H1 (cell line): ENCODE data around the gene MRPS18B. TPM values are rescaled to one million over a fixed set of nuclear protein-coding genes. Genes with fewer than 3 reads are reported as not detected.

ENCODE experiments used
- CTCF ChIA-PET: fragments of 300-600 bp; sonication (Branson Sonifier 250); formaldehyde crosslinking; loops from one replicate; lab custom pipeline; 2021; ENCODE audit not compliant: partially characterized antibody; lab: Charles Lee
- POLR2A ChIA-PET: fragments of 300-600 bp; sonication (Branson Sonifier 250); formaldehyde crosslinking; loops from one replicate; lab custom pipeline; 2021; ENCODE audit warnings: inconsistent platforms; ENCODE audit not compliant: partially characterized antibody; lab: Charles Lee
- DNase-seq, 2 experiments: peaks; one replicate each; pipeline versions ENCODE4 v3.0.0 to v3.0.0-alpha.2; 2010 to 2022; ENCODE audit warnings: low spot score in 2 of 2, low read depth in 1 of 2, mixed read lengths in 1 of 2
- FAIRE-seq: peaks from 2 replicates; lab custom pipeline; 2011; peaks lifted over from hg19 to GRCh38; lab: Jason Lieb, UNC
- H2AFZ ChIP-seq: 2 replicates; pipeline ENCODE4 v1.8.1; 2012; ENCODE audit warnings: low read length, inconsistent platforms
- H2AK5ac ChIP-seq: 2 replicates; pipeline ENCODE4 v1.6.1; 2013; ENCODE audit warnings: low read depth, low read length
- H2BK120ac ChIP-seq: replicated peaks from 2 replicates; pipeline ENCODE3; 2013; ENCODE audit warnings: low read depth, low read length, inconsistent platforms
- H2BK12ac ChIP-seq: 2 replicates; pipeline ENCODE4 v1.6.1; 2013; ENCODE audit warnings: low read depth, low read length
- H2BK15ac ChIP-seq: 2 replicates; pipeline ENCODE4 v1.6.1; 2013; ENCODE audit warnings: low read length
- H2BK20ac ChIP-seq: 2 replicates; pipeline ENCODE4 v1.6.1; 2013; ENCODE audit warnings: low read length
- H2BK5ac ChIP-seq: 2 replicates; pipeline ENCODE4 v1.6.1; 2013; ENCODE audit warnings: low read depth, low read length
- H3K14ac ChIP-seq: 2 replicates; pipeline ENCODE4 v1.6.1; 2013; ENCODE audit warnings: inconsistent platforms; ENCODE audit not compliant: insufficient read length
- H3K18ac ChIP-seq: 2 replicates; pipeline ENCODE4 v1.6.1; 2013; ENCODE audit warnings: low read length; ENCODE audit errors: extremely low read depth
- H3K23ac ChIP-seq: 2 replicates; pipeline ENCODE4 v1.6.1; 2013; ENCODE audit warnings: inconsistent platforms; ENCODE audit not compliant: insufficient read length
- H3K23me2 ChIP-seq: 2 replicates; pipeline ENCODE4 v1.6.1; 2013; ENCODE audit warnings: low read depth, low read length
- H3K27ac ChIP-seq: 2 replicates; pipeline ENCODE4 v1.6.1; 2011; ENCODE audit warnings: low read depth, low read length, inconsistent platforms
- H3K27me3 ChIP-seq, 4 experiments: replicated peaks in 1 of 4; 1 replicate in 1 of 4; 2 replicates in 3 of 4; pipeline versions ENCODE4 v1.6.1 to v1.8.1; 2011 to 2013; ENCODE audit warnings: low read length in 3 of 4, mild to moderate bottlenecking in 3 of 4, inconsistent platforms in 2 of 4, mixed read lengths in 2 of 4, moderate library complexity in 1 of 4; ENCODE audit not compliant: control insufficient read depth in 3 of 4, insufficient read depth in 3 of 4; ENCODE audit errors: extremely low read depth in 1 of 4
- H3K36me3 ChIP-seq, 4 experiments: 2 replicates each; pipeline versions ENCODE4 v1.6.1 to v1.8.1; 2011 to 2013; ENCODE audit warnings: mild to moderate bottlenecking in 4 of 4, low read length in 3 of 4, moderate library complexity in 2 of 4, control low read depth in 1 of 4, inconsistent platforms in 1 of 4; ENCODE audit not compliant: insufficient read depth in 4 of 4, control insufficient read depth in 2 of 4
- H3K4ac ChIP-seq: replicated peaks from 2 replicates; pipeline ENCODE3; 2013; ENCODE audit warnings: low read length, low read depth, mixed read lengths, inconsistent platforms; ENCODE audit not compliant: insufficient read length
- H3K4me1 ChIP-seq, 4 experiments: replicated peaks in 1 of 4; 1 replicate in 1 of 4; 2 replicates in 3 of 4; pipeline versions ENCODE4 v1.6.1 to v1.8.1; 2011 to 2013; ENCODE audit warnings: low read length in 3 of 4, inconsistent platforms in 2 of 4, mixed read lengths in 1 of 4; ENCODE audit not compliant: insufficient read depth in 4 of 4, control insufficient read depth in 3 of 4
- H3K4me2 ChIP-seq, 2 experiments: 2 replicates each; pipeline versions ENCODE4 v1.6.1 to v1.8.1; 2011 to 2013; ENCODE audit warnings: low read depth in 2 of 2, low read length in 2 of 2, control low read depth in 1 of 2, inconsistent platforms in 1 of 2, mild to moderate bottlenecking in 1 of 2; ENCODE audit not compliant: insufficient read depth in 1 of 2
- H3K4me3 ChIP-seq, 4 experiments: fragments of 200-600, 300-600 bp in 1 of 4; sonication (generic), shearing (Covaris generic), sonication (Bioruptor Twin) in 1 of 4; 2 replicates each; pipeline versions ENCODE4 v1.5.1 to v1.8.1; 2011 to 2016; ENCODE audit warnings: low read length in 4 of 4, low read depth in 3 of 4, control low read depth in 2 of 4, inconsistent platforms in 2 of 4, mild to moderate bottlenecking in 2 of 4, mixed read lengths in 1 of 4, moderate library complexity in 1 of 4; ENCODE audit not compliant: insufficient read depth in 2 of 4; ENCODE audit errors: extremely low read depth in 1 of 4
- H3K56ac ChIP-seq: replicated peaks from 2 replicates; pipeline ENCODE3; 2013; ENCODE audit warnings: low read depth, mild to moderate bottlenecking, mixed read lengths, low read length, inconsistent platforms; ENCODE audit not compliant: insufficient read length
- H3K79me1 ChIP-seq: 2 replicates; pipeline ENCODE4 v1.6.1; 2013; ENCODE audit warnings: low read depth, low read length, control low read depth
- H3K79me2 ChIP-seq, 2 experiments: 2 replicates each; pipeline versions ENCODE4 v1.6.1 to v1.8.1; 2012 to 2013; ENCODE audit warnings: low read length in 2 of 2, mild to moderate bottlenecking in 2 of 2, inconsistent platforms in 1 of 2; ENCODE audit not compliant: insufficient read depth in 2 of 2, control insufficient read depth in 1 of 2
- H3K9ac ChIP-seq, 4 experiments: replicated peaks in 1 of 4; 1 replicate in 1 of 4; 2 replicates in 3 of 4; pipeline versions ENCODE4 v1.6.1 to v1.8.1; 2011 to 2013; ENCODE audit warnings: low read depth in 3 of 4, low read length in 3 of 4, control low read depth in 2 of 4, mild to moderate bottlenecking in 2 of 4, moderate library complexity in 2 of 4, inconsistent platforms in 1 of 4; ENCODE audit errors: extremely low read depth in 1 of 4
- H3K9me3 ChIP-seq, 2 experiments: 2 replicates each; pipeline versions ENCODE4 v1.6.1 to v1.8.1; 2012 to 2013; ENCODE audit warnings: mild to moderate bottlenecking in 2 of 2, moderate library complexity in 2 of 2, control low read depth in 1 of 2, inconsistent platforms in 1 of 2, low read depth in 1 of 2, low read length in 1 of 2, mixed read lengths in 1 of 2; ENCODE audit not compliant: insufficient read depth in 2 of 2
- H4K20me1 ChIP-seq, 2 experiments: replicated peaks in 1 of 2; 2 replicates each; pipeline versions ENCODE3 to v1.8.1; 2011 to 2013; ENCODE audit warnings: inconsistent platforms in 2 of 2, low read length in 2 of 2, mild to moderate bottlenecking in 1 of 2; ENCODE audit not compliant: insufficient read depth in 2 of 2, control insufficient read depth in 1 of 2
- H4K5ac ChIP-seq: 2 replicates; pipeline ENCODE4 v1.6.1; 2013; ENCODE audit warnings: low read length, low read depth, mixed read lengths, inconsistent platforms; ENCODE audit not compliant: insufficient read length
- H4K8ac ChIP-seq: 2 replicates; pipeline ENCODE4 v1.8.0; 2013; ENCODE audit warnings: mild to moderate bottlenecking, moderate library complexity, low read length, inconsistent platforms; ENCODE audit not compliant: insufficient read depth; ENCODE audit errors: extremely low read depth
- H4K91ac ChIP-seq: replicated peaks from 2 replicates; pipeline ENCODE3; 2013; ENCODE audit warnings: low read length, mixed read lengths, inconsistent platforms; ENCODE audit not compliant: insufficient read length
- CHD1 ChIP-seq: IDR thresholded peaks from 2 replicates; pipeline ENCODE4 v1.6.1; 2012; ENCODE audit warnings: low read depth, low read length, improper control_type of control experiment
- CHD2 ChIP-seq: IDR thresholded peaks from 2 replicates; pipeline ENCODE4 v1.6.1; 2012; ENCODE audit warnings: low read length, improper control_type of control experiment
- CTBP2 ChIP-seq: IDR thresholded peaks from 2 replicates; pipeline ENCODE4 v1.7.0; 2011; ENCODE audit warnings: borderline replicate concordance, mild to moderate bottlenecking, moderate library complexity, mixed read lengths, low read length; ENCODE audit not compliant: insufficient read depth, insufficient read length
- HDAC6 ChIP-seq: IDR thresholded peaks from one replicate; pipeline ENCODE4 v1.7.1; 2012; ENCODE audit warnings: low read depth, mild to moderate bottlenecking, inconsistent platforms, low read length, moderate library complexity
- POLR2A ChIP-seq, 2 experiments: IDR thresholded peaks; 1 replicate in 1 of 2; 2 replicates in 1 of 2; pipeline ENCODE4 v1.6.1; 2011; ENCODE audit warnings: low read depth in 2 of 2, low read length in 2 of 2, mild to moderate bottlenecking in 2 of 2; ENCODE audit errors: control extremely low read depth in 1 of 2
- POLR2AphosphoS5 ChIP-seq: IDR thresholded peaks from 2 replicates; pipeline ENCODE4 v1.6.1; 2011; ENCODE audit warnings: low read depth, low read length
- TBP ChIP-seq: IDR thresholded peaks from 2 replicates; pipeline ENCODE4 v1.6.1; 2011; ENCODE audit warnings: low read depth, low read length, improper control_type of control experiment
- WGBS, 2 experiments: shearing (Covaris generic) in 1 of 2; methylation state at CpG; one replicate each; pipeline versions ENCODE4 v1.1.6 to v1.1.7; 2013 to 2015; ENCODE audit warnings: low lambda C conversion rate in 2 of 2, mixed read lengths in 2 of 2, inconsistent platforms in 1 of 2, low coverage in 1 of 2, missing lambda C conversion rate in 1 of 2; ENCODE audit not compliant: insufficient replicate concordance in 2 of 2, insufficient coverage in 1 of 2, insufficient read length in 1 of 2; ENCODE audit errors: extremely low coverage in 1 of 2, missing lambda C conversion rate in 1 of 2; 5-methylcytosine and 5-hydroxymethylcytosine counted together
- polyA plus RNA-seq, 7 experiments: library from polyadenylated mRNA; depleted of rRNA in 3 of 7; stranded (reverse) in 5 of 7; unstranded in 2 of 7; fragments of >200 nt in 5 of 7; fragments of 200-250 nt in 2 of 7; gene quantifications; 1 replicate in 5 of 7; 2 replicates in 1 of 7; 4 replicates in 1 of 7; pipeline versions ENCODE4 v1.2.1 to v1.2.3, GENCODE V29; 2011 to 2013; ENCODE audit warnings: missing spikeins in 2 of 7, mixed read lengths in 2 of 7
- total RNA-seq: library from RNA; stranded (reverse); fragmentation: NEBNext Ultra II Directional; extraction: Animal tissue kit (Norgen Biotek cat#: 25700); gene quantifications from 2 replicates; pipeline ENCODE4 v1.2.1, GENCODE V29; 2021

MRPS18B gene
- total and polyA plus RNA-seq, 2 of the 8 experiments (the other 6 are each of a cell fraction or from before 2014, with no cell fraction given): 57.8 to 83.3 TPM

DNA sequence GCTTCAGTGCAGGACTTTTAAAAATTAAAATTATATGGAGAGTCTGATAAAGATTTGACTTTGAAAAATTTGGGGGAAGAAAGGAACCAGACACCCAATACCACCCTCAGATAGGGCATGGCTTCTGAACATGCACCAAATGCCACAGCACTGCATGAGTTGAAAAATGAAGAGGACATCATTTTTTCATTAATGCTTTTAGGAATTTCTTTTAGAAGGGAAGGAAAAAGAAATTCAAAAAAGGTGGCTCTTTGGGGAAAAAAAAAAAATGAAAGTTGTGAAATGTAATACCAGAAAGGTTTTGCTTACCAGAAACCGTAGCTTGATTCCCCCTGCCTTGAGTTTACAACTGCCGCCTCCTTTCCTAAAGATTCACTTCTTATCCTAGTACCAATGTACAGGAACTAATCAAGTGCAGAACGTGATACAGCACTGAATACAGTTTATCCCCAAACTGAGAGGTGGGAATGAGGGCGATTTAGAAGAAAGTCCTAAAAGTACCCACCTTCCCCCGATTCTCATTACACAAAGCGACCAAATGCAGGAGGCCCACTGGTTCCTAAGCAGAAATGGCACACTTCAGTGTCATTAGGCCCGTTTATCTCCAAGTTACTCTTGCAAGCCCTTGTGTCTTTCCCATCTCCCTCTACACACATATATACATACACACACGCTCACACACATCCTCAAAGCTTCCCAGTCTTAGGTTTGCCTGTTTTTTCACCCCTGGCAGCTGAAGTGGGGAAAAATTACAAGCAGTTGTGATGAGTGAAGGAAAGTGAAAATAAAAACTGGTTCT is 3.4 kb upstream of the MRPS18B start:
- H3K36me3 ChIP-seq: peaks cover 6 to 48% (median 19%) of the 10 kb centered on the region in 4 experiments

More for the DNA sequence above, 3.4 kb upstream of the MRPS18B start:
- DNase-seq: no peak
- TF ChIP-seq CTBP2 (no peak), HDAC6 (no peak), POLR2AphosphoS5 (peak; percentile 81), POLR2A (IDR thresholded peaks at IDR 0.05; ENCODE audit: control extremely low read depth in 1 of 2, low read depth in 2 of 2, low read length in 2 of 2) (peak in 1 of 2 experiments; percentile 59; a peak in 2 of 3 replicates), CHD1 (peak; percentile 19; the same call in 1 of the 2 replicates), TBP (no peak), CHD2 (peak; percentile 24; the same call in 1 of the 2 replicates)
- TF ChIP-seq, all 59 proteins: peak for 4
- Histone ChIP-seq H4K20me1 (peaks cover 1 to 4% of the 10 kb centered on the region in 2 experiments), H3K4me1 (peaks cover 0 to 6% (median 4%) of the 10 kb centered on the region in 4 experiments; a peak in 4 of 7 replicates), H3K79me2 (peaks cover 4 to 72% of the 10 kb centered on the region in 2 experiments; a peak in 3 of 4 replicates), H3K23ac (no peak overlapping the region), H3K4me3 (peak overlapping the region; percentile 31 to 90 (median 44); a peak in 7 of 8 replicates), H3K14ac (no peak overlapping the region), H2BK15ac (no peak overlapping the region), H2AFZ (no peak overlapping the region), H4K8ac (no peak overlapping the region), H3K9me3 (no peaks in the 10 kb centered on the region), H2BK5ac (peak overlapping the region; percentile 53; the same call in 1 of the 2 replicates), H3K23me2 (peaks cover 14% of the 10 kb centered on the region), H2BK20ac (no peak overlapping the region), H3K18ac (peak overlapping the region; percentile 34; the same call in 1 of the 2 replicates), H3K27ac (peak overlapping the region; percentile 98), H3K79me1 (peaks cover 11% of the 10 kb centered on the region; the same call in 1 of the 2 replicates), H3K4me2 (peak overlapping the region; percentile 96 to 98), H2AK5ac (0 out of 2 replicates have a peak overlapping the region, but pooled peaks have one; percentile 34), H3K9ac (peak overlapping the region in 3 of 4 experiments; percentile 58 to 100 (median 59); a peak in 6 of 7 replicates), H4K91ac (no peak overlapping the region), H3K56ac (no peak overlapping the region), H2BK12ac (peak overlapping the region; percentile 35; the same call in 1 of the 2 replicates), H4K5ac (no peak overlapping the region), H3K27me3 (no peaks in the 10 kb centered on the region), H3K4ac (no peak overlapping the region), H2BK120ac (no peak overlapping the region)
- no peak for FAIRE-seq
- ChIA-PET POLR2A (interaction anchor here (0.6 to 4.8 kb wide), 45 partner anchors 10 to 551 kb away, joined by 3 to 443 read pairs (median 6); partner anchors contain the start of genes ABCF1, ATAT1, C6orf136 and DHX16), CTCF (interaction anchor here (0.6 to 2.4 kb wide), 7 partner anchors 9 to 27 kb away, joined by 3 to 17 read pairs (median 3); no protein-coding TSS in a partner anchor)
- 72% methylated on average over 8 of the region's 8 CpGs; no CpG with 5 or more reads in 1 of the 2 experiments for WGBS, 2 experiments
